HG03039 (cell line): ENCODE measurements around the gene WDR1.
A peak's percentile ranks its signal among the peaks of the same experiment; 100 is the strongest.
"Not testable (repeated sequence)": the region's sequence is repeated elsewhere in the genome, so short reads cannot be mapped to it uniquely, and the experiment has no call there.

Source experiments
- ATAC-seq: cut with Tn5 transposase; IDR thresholded peaks from one replicate; pipeline ENCODE4 v1.9.1; 2021; ENCODE audit warnings: mild to moderate bottlenecking, moderate library complexity; ENCODE audit not compliant: unreplicated experiment

Gene WDR1

GRCh38 chr4:10131202-10131601, 14.6 kb upstream of the WDR1 start:
- ATAC-seq: no peak

GRCh38 chr4:10130178-10130888, 13.7 kb upstream of the WDR1 start:
- ATAC-seq: no peak

DNA sequence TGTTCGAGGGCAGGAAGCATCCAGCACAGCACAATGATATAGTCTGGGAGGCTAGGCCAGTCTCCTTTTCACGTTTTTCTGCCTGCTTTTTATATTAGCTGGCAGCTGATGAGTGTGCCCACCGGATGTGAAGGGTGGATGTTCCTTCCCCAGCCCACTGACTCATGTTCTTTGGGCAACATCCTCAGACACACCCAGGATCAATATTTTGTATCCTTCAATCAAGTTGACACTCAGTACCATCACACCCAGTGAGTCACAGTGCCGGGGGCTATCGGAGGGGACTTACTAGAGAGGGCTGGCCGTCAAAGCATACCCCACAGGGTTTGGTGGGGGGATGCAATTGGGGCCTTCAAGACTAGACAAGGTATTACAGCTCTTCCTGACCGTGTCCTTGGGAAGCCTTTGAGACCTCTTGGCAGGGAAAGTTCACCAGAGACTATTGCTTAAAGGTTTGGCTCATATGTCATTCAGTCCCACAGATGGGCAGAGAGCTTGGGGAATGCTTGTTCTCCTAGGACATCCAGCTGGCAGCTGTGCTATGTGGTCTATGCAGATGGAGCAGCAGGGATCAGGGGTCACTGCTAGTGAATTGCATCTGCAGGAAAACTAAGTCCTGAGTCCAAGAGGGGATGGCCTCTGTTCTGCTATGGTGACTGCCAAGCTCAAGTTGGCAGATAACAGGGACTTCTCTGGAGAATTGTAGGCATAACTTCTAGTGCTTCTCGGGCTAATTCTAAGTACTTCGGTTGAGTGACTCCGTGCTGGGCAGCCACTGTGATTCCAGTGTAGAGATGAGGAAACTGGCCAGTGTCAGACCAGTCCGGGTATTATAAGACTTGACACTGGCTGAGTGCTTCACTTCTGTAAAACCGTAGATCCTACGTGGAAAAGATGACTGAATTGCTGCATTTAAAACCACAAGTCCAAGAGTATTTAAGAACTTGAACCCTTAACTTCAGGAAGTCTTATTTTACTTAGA, 12.9 kb upstream of the WDR1 start:
- ATAC-seq: no peak

DNA sequence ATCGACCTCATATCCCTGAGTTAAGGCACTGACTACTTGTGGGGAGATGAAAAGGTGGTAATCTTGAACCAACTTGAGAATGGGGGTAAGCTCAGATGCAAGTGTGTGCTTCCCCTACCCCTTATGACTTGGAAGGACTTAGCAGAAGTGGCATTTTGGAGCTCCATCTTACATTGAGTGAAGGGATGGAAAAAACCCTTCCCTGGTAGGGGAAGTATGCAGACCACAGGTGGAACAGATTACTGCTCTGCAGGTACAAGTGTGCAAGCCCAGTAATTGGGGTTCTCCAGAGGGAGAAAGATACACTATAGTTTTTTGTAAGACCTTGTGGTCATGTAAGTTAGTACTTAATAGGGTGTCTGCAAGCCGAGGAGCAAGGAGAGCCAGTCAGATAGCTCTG, 12.2 kb upstream of the WDR1 start:
- no peak for ATAC-seq

- not testable (repeated sequence) for ATAC-seq
Observed at GRCh38 chr4:10127531-10127930, 10.9 kb upstream of the WDR1 start.

- ATAC-seq: no peak
Observed at GRCh38 chr4:10124167-10124930, 7.8 kb upstream of the WDR1 start.

- ATAC-seq: no peak
Observed at GRCh38 chr4:10123227-10124101, 6.9 kb upstream of the WDR1 start.

- no peak for ATAC-seq
Observed at GRCh38 chr4:10122236-10122932, 5.8 kb upstream of the WDR1 start.

- no peak for ATAC-seq
Observed at GRCh38 chr4:10121568-10122208, 5.1 kb upstream of the WDR1 start.

DNA sequence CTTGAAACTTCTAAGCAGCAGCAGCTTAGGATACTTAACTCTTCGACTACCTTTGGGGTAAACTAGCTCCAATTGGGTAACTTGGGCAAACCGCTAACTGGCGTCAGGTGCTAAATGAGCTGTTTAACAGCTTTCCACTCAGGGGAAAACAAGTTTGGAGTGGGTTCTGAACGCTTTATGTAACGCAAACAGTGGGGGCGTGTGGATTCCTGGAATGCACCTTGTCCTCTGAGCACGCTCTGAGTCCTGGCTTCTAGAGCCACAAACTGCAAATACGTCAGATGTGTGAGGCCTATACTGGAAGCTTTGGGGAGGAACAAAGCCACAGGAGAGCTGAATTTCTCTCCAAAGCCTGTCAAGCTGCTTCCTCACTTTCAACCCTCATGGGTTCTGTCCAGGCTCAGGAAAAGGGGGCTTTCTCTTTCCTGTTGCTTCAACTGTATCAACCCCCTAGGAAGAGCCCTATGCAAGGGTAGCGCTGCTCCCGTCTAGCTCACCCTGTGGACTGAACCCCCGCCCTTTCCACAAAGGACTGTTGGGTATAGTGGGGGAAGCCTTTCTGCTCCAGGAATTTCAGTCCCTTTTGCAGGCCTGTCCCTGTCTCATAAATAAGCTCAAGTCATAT, 4.5 kb upstream of the WDR1 start:
- no peak for ATAC-seq

- ATAC-seq: no peak
Observed at GRCh38 chr4:10119773-10120172, 3.2 kb upstream of the WDR1 start.

DNA sequence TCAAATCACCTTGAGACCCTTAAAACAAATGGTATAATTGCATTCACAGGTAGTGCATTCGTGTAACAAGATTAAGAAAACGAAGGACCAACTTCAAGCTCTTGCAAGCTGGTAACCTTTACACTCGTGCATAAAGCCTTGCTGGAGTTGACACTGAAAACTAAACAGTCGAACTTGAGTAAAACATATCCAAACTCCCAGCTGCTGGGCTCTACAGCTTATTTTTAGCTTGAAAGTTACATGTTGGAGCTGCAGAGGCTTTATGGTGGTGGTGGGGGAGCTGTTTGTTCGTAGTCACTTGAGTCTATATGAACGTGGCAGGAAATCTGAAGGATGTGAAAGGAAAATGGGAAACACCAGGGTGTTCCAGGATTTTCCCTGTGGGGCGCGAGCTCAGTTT, 2.7 kb upstream of the WDR1 start:
- ATAC-seq: no peak

DNA sequence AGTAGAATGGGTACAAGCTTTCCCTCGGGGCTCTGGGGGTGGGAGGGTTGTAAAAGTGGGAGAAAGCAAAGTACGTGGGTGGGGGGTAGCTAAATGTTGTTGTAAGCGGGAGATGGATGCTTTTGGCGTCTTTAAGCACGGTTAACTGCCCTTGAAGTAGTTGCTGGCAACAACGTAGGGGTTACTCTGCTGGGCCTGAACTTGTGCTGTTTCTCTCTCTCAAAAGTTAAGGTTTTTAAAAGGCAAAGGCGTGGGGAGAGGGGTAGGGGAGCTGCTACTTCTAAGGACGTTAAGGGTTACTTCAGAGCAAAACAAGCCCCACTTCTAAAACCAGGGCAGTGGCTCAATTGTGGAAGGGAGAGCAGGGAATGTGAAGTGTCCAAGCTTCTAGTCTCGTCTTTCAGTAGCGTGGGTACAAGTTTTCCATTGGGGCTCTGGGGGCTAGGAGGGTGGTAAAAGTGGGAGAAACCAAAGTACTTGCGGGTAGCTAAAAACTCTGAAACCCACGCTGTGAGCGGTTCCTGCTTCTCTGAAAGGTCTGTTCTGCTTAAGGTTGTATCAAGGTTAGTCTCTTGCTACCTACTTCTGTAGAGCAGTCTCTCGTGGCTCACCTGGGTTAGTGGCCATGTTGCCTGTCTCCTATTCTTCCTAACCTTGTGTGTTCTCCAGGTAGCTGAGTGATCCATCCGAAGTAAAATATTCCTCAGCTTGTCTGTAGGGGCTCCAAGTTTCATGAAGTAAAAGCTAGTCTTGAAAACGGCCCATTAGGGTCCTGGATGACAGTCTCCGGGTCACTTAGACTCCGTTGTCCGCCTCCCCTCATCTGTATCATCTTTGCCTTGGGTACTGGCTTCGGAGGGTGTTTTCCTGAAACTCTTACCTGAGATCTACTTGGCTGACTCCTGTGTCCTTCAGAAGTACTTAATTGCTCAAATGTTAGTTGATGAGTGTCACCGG, 1.7 kb upstream of the WDR1 start:
- no peak for ATAC-seq

DNA sequence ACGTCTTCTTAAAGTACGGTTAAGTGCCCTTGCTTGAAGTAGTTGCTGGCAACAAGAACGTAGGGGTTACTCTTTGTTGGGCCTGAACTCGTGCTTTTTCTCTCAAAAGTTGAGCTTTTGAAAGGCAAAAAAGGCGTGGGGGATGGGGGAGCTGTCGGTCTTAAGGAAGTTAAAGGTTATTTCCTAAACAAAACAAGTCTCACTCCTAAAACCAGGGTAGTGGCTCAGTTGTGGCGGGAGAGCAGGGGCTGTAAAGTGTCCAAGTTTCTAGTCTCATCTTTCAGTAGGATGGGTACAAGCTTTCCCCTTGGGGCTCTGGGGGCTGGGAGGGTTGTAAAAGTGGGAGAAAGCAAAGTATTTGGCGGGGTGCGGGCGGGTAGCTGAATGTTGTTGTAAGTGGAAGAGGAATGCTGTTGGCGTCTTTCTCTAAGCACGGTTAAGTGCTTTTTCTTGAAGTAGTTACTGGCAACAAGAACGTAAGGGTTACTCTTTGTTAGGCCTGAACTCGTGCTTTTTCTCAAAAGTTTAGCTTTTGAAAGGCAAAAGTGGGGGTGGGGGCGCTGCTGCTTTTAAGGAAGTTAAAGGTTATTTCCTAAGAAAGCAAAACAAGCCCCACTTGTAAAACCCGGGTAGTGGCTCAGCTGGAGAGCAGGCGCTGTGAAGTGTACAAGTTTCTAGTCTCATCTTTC, 904 bp upstream of the WDR1 start:
- ATAC-seq: no peak

- peak; percentile 29 for ATAC-seq
Observed at GRCh38 chr4:10115797-10116568, 616 bp downstream of the WDR1 start.

GRCh38 chr4:10115271-10115796, 1.3 kb downstream of the WDR1 start:
- ATAC-seq: no peak
